A673 (cell line): ENCODE data around the gene MAPKAP1. TPM values are rescaled to one million over a fixed set of nuclear protein-coding genes. Genes with fewer than 3 reads are reported as not detected.

Experiments used
- BruUV-seq: library from RNA; stranded (reverse); fragments of 400-500 nt; replicated peaks from 2 replicates; lab custom pipeline; 2021; lab: Mats Ljungman, UMichigan
- CTCF ChIA-PET: fragments of 300-600 bp; sonication (Branson Sonifier 250); formaldehyde crosslinking; loops from one replicate; lab custom pipeline; 2022; ENCODE audit warnings: antibody characterized with exemption; lab: Charles Lee
- POLR2A ChIA-PET: fragments of 300-600 bp; sonication (Branson Sonifier 250); formaldehyde crosslinking; loops from one replicate; lab custom pipeline; 2022; ENCODE audit warnings: antibody characterized with exemption; ENCODE audit not compliant: low non-redundant PET; lab: Charles Lee
- DNase-seq: peaks from one replicate; pipeline ENCODE4 v3.0.0-alpha.2; 2015; ENCODE audit warnings: low spot score
- H3K27ac ChIP-seq: fragments of 200-600 bp; sonication (generic); 2 replicates; pipeline ENCODE4 v1.5.1; 2016; ENCODE audit warnings: mixed run types, low read depth, mild to moderate bottlenecking, mixed read lengths, antibody characterized with exemption, low read length; ENCODE audit not compliant: poor library complexity, severe bottlenecking
- H3K27me3 ChIP-seq: fragments of 200-600 bp; sonication (generic); replicated peaks from 2 replicates; pipeline ENCODE4 v1.6.1; 2017; ENCODE audit warnings: mixed run types, low read depth, mild to moderate bottlenecking, mixed read lengths, antibody characterized with exemption, low read length; ENCODE audit not compliant: insufficient read depth, poor library complexity
- H3K36me3 ChIP-seq: fragments of 200-600 bp; sonication (generic); 2 replicates; pipeline ENCODE4 v1.6.1; 2016; ENCODE audit warnings: mixed run types, mild to moderate bottlenecking, mixed read lengths, antibody characterized with exemption, low read length; ENCODE audit not compliant: insufficient read depth, poor library complexity, severe bottlenecking
- H3K4me1 ChIP-seq: fragments of 200-600 bp; sonication (generic); 2 replicates; pipeline ENCODE4 v1.6.1; 2017; ENCODE audit warnings: mixed run types, mild to moderate bottlenecking, mixed read lengths, antibody characterized with exemption, low read length; ENCODE audit not compliant: insufficient read depth, poor library complexity, severe bottlenecking
- H3K4me3 ChIP-seq: fragments of 200-600 bp; sonication (generic); 2 replicates; pipeline ENCODE4 v1.5.1; 2016; ENCODE audit warnings: low read depth, mixed run types, mild to moderate bottlenecking, mixed read lengths, low read length; ENCODE audit not compliant: poor library complexity, severe bottlenecking
- H3K9me3 ChIP-seq: fragments of 200-600 bp; sonication (generic); 2 replicates; pipeline ENCODE4 v1.6.1; 2016; ENCODE audit warnings: mixed run types, low read depth, mild to moderate bottlenecking, mixed read lengths, antibody characterized with exemption, low read length; ENCODE audit not compliant: poor library complexity, severe bottlenecking
- EZH2 ChIP-seq: fragments of 200-600 bp; sonication (generic); IDR thresholded peaks from 2 replicates; pipeline ENCODE4 v1.6.1; 2017; ENCODE audit warnings: borderline replicate concordance, low read depth, mild to moderate bottlenecking, mixed read lengths, antibody characterized with exemption, low read length; ENCODE audit not compliant: poor library complexity, severe bottlenecking
- intact Hi-C: fragments of 100-400 bp; cut with micrococcal nuclease; formaldehyde crosslinking; loops from one replicate; pipeline ENCODE4 v1.10.0; 2022; ENCODE audit not compliant: unreplicated experiment
- total RNA-seq: library from RNA; stranded (reverse); gene quantifications from 2 replicates; pipeline ENCODE4 v1.2.3, GENCODE V29; 2021
- TF ChIP-seq, protein P1 (sequence below): fragments of 300-800, 200-600 bp; sonication (generic); conservative IDR thresholded peaks from 2 replicates; pipeline ENCODE4 v1.5.1; 2017; ENCODE audit warnings: low read depth, mild to moderate bottlenecking, antibody characterized with exemption, low read length, moderate library complexity, mixed read lengths

MAPKAP1 gene
- total RNA-seq, 1 experiment from 2014 or later: 98.7 TPM

DNA sequence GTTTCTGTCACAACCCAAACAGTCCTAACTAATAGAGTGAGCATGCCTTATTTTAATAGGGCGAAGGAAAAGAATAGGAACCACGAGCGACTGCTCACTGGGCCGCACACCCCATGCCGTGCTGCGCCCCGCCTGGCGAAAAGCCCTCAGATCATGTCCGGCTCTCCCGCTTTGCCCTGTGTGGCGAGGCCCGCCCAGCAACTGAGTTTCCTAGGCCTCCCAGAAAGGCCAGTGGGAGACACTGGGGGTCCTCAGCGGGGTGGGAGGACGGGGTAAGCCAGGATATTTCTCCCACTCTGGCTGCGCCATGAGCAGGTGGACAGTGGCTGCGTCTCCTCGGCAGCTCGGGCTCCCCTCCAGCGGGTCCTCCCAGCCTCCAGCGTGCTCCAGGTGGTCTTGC lies 307.3 kb downstream of the MAPKAP1 start:
- no peak overlapping the region for H3K4me3 ChIP-seq
- no peak overlapping the region for H3K27ac ChIP-seq
- POLR2A ChIA-PET: no interaction called here
- CTCF ChIA-PET: no interaction called here
- H3K9me3 ChIP-seq: no peaks in the 10 kb centered on the region
- no peaks in the 10 kb centered on the region for H3K4me1 ChIP-seq
- intact Hi-C loops: loop anchor here (10.0 kb wide), 1 partner anchor 995 kb away; no protein-coding TSS in a partner anchor
- no peak for TF ChIP-seq EZH2
- TF ChIP-seq, protein P1, sequence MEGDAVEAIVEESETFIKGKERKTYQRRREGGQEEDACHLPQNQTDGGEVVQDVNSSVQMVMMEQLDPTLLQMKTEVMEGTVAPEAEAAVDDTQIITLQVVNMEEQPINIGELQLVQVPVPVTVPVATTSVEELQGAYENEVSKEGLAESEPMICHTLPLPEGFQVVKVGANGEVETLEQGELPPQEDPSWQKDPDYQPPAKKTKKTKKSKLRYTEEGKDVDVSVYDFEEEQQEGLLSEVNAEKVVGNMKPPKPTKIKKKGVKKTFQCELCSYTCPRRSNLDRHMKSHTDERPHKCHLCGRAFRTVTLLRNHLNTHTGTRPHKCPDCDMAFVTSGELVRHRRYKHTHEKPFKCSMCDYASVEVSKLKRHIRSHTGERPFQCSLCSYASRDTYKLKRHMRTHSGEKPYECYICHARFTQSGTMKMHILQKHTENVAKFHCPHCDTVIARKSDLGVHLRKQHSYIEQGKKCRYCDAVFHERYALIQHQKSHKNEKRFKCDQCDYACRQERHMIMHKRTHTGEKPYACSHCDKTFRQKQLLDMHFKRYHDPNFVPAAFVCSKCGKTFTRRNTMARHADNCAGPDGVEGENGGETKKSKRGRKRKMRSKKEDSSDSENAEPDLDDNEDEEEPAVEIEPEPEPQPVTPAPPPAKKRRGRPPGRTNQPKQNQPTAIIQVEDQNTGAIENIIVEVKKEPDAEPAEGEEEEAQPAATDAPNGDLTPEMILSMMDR: no peak
- no TSS peak for BruUV-seq
- H3K36me3 ChIP-seq: no peaks in the 10 kb centered on the region
- no peaks in the 10 kb centered on the region for H3K27me3 ChIP-seq
- DNase-seq: no peak

DNA sequence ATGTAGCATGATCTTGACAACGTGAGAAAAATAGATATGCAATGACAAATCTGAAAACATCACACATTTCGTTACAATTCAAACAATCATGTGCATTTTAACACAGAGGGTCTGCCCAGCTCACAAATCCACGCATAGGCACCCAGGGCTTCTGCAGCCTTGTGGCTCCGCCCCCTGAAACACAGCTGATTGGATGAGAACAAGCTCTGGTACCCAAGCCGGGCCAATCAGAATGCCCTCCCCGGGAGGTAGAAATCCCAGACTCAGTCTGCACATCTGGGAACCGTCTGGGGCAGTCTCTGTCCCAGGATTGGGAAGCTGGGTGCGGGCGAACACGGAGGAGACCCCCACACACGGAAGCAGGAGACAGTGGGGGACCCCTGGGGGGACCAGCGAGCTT lies 307.8 kb downstream of the MAPKAP1 start:
- no peaks in the 10 kb centered on the region for H3K27me3 ChIP-seq
- no peaks in the 10 kb centered on the region for H3K4me1 ChIP-seq
- ChIA-PET POLR2A (interaction anchor here (0.6 kb wide), 1 partner anchor 654 kb away, joined by 3 read pairs; no protein-coding TSS in a partner anchor), CTCF (no interaction called here)
- no peak overlapping the region for H3K27ac ChIP-seq
- H3K4me3 ChIP-seq: no peak overlapping the region
- no peaks in the 10 kb centered on the region for H3K9me3 ChIP-seq
- BruUV-seq: no TSS peak
- intact Hi-C loops: no loop called here
- peak; percentile 39 for DNase-seq
- H3K36me3 ChIP-seq: no peaks in the 10 kb centered on the region
- TF ChIP-seq EZH2: no peak
- TF ChIP-seq, protein P1: no peak

DNA sequence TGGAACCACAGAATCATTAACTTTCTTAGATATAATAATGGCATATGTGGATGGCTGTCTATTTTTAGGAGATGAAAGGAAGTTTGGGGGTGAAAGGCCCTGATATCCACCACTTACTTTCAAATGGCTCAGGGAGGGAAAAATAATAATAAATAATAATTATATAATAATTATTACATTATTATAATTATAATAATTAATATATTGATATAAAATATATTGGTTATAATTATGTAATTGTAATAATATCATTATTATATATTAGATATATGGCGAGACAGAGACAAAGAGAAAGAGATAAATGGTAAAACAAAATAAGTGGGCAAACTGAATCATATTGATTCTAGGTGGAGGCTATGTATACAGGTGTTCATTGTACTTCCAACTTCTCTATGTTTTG lies 308.8 kb downstream of the MAPKAP1 start:
- H3K9me3 ChIP-seq: no peaks in the 10 kb centered on the region
- no peaks in the 10 kb centered on the region for H3K4me1 ChIP-seq
- BruUV-seq: no TSS peak
- no peak overlapping the region for H3K27ac ChIP-seq
- no peak for DNase-seq
- CTCF ChIA-PET: no interaction called here
- TF ChIP-seq EZH2: no peak
- TF ChIP-seq, protein P1: no peak
- H3K36me3 ChIP-seq: no peaks in the 10 kb centered on the region
- H3K27me3 ChIP-seq: no peaks in the 10 kb centered on the region
- POLR2A ChIA-PET: no interaction called here
- intact Hi-C loops: no loop called here
- H3K4me3 ChIP-seq: no peak overlapping the region
